GM19043 (cell line): ENCODE data around the gene PCSK6.

Experiments used
- ATAC-seq: cut with Tn5 transposase; IDR thresholded peaks from one replicate; pipeline ENCODE4 v1.9.1; 2021; ENCODE audit warnings: low read depth; ENCODE audit not compliant: unreplicated experiment

PCSK6 gene

DNA sequence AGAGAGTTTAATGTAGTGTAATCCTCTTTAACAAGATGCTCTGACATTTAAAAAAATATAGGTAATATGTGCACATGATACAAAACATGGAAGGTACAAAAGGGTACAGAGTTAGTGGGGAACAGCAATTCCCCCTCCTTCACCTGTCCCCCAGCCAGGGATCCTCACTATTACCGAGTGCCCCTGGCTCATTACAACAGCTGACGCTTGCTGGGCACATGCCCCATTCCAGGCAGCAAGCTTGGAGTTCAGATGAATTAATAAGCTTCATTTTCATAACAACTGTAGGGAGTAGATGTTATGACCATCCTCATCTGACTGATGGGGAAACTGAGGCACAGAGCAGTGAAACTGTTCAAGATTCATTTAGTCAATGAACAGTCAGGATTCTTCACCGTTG, 41.2 kb downstream of the PCSK6 start:
- no peak for ATAC-seq

- no peak for ATAC-seq
Measured at GRCh38 chr15:101447561-101448071, 41.9 kb downstream of the PCSK6 start.

DNA sequence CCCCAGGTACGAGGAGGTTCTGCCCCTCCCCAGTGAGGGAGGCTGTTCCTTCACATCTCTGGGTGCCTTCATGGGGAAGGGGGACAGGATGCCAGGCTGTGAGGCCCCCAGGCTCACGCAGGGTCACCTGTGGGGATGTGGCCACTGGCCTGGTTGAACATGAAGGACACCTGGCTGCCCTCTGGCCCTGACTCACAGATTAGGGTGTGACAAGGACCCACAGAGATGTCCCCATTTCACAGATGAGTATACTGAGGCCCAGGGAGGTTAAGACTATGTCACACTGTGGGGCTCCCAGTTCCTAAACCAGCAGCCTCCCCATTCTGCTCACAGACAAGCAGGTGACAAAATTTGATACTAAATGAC, 42.4 kb downstream of the PCSK6 start:
- ATAC-seq: no peak

- no peak for ATAC-seq
Measured at GRCh38 chr15:101446518-101447167, 42.9 kb downstream of the PCSK6 start.

DNA sequence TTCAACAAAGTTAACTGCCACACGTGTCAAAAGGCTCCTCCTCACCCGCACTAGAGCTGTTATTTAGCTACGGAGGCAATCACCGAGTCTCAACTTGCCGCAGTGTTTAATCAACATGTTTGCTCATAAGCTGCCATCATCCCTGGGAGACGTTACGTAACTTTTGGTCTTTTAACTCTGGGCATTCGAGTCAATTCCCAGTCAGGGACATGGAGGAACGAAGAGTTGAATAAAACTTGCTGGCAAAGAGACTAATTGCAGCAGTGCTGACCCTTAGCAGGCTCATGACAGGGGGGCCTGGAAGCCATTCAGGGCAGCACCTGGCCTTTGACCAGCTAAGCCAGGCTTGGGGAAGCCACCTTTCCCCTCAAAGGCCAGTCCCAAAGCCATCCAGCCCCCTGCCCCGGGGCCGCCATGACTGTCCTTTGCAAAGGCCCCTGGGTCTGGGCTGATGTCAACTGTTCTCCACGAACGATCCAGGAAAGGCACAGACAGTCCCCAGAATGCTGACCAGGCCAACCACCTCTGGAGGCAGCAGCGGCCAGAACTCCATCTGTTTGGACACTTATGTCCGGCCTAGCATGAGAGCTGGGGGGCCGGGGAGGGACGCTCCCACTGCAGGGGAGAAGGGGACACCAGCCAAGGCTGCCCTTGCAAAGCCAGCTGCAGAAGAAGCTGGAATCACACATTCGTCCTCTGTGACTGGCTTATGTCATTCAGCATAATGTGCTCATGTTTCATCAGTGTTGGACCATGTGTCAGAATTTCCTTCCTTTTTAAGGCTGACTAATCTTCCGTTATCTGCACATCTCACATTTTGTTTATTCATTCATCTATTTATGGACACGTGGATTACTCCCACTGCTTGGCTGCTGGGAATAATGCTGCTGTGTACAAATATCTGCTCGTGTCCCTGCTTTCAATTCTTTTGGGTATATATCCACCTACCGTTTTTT, 43.7 kb downstream of the PCSK6 start:
- no peak for ATAC-seq

DNA sequence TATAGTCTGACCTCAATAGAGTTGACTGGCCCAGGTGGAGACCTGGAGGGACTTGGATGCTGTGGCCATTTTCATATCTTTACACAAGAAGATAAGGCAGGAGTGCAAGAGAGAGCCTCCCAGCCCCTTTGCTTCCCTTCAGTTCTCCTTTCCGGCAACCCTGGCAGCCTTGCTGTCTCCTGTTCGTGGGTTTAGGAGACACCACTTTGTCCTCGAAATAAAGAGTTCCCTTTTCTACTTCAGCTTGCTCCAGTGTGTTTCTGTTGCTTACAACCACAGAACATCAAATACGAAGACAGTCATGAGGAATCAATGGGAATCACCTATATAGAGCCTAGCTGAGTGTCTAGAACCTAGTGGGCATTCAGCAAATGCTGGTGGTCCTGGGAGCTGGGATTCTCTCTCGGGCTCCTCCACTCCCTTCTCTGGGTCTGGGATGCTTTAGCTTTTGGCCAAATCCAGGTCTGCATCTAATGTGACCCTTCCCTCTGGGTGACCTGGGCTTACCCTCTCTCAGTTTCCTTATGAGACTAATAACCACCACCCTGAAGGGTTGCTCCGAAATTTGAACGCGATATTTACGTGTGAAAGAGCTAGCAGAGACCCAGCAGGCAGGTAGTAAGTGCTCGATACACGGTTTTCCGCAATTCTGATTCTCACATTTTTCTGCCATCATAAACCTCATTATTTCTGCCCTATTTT, 44.5 kb downstream of the PCSK6 start:
- ATAC-seq: no peak

DNA sequence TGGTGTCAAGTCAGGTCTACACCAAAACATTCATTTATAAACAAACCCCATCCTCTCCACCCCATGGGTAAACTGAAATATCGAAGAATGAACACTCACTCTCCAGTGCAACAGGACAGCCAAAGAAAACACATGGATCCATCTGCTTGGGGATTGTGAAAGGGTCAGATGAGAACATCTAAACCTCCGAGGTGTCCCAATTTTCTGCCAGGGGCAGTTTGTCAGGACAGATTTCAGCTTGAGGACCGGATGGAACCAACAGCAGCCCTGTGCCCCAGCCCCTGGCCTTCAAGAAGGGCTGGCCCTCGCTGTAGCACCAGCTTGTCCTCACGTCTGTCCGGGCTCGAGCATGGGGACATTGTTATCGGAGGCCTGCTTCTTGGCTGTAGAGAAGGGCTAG, 45.5 kb downstream of the PCSK6 start:
- ATAC-seq: no peak

- ATAC-seq: no peak
Measured at GRCh38 chr15:101442272-101442671, 47.2 kb downstream of the PCSK6 start.

- no peak for ATAC-seq
Measured at GRCh38 chr15:101441696-101442095, 47.8 kb downstream of the PCSK6 start.

- no peak for ATAC-seq
Measured at GRCh38 chr15:101440846-101441590, 48.5 kb downstream of the PCSK6 start.

DNA sequence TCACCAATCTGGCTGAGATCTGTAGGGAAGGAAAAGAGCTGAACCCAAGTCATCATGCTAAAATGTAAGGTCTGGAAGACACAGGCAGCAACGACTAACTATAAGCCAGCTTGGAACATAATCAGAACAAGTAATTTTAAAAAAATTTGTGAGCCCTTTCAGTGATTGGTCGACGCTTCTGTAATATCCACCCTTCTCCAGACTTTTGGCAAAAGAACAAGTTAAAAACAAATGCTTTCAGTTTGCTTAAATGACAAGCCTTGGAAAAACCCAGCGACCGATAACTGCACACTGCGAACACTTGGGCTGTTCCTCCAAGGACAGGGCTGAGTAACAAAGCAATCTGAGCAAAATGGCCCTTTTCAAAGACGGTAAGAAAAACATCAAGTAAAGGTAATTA, 49.6 kb downstream of the PCSK6 start:
- ATAC-seq: no peak

DNA sequence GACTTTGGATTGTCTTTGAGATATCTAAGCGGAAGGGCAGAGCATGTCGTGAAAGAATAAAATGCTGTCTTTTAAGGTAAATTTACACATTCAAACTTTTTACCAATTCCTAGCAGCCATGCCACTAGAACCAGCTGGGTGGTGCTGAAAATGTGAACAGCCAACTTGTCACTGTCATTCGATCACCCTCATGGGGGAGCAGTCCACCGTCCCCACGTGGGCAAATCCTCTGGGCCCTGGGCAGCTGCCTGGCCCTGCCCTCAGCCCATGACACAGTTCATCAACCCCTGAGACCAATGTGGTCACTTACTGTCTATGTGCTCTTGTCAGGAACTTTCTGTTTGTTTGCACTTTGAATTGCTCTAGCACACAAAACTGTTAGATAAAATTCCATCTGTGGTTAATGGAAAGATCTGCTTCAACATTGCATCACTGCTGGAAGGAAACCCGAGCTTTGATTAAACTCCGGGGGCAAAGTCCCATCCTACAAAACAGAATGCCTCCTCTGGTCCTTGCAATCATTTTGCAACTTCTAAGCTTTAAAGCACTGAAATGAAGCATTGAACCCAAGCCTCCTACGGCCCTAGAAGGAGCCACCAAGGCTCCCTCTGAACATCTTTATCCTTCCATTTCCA, 50.1 kb downstream of the PCSK6 start:
- ATAC-seq: no peak

DNA sequence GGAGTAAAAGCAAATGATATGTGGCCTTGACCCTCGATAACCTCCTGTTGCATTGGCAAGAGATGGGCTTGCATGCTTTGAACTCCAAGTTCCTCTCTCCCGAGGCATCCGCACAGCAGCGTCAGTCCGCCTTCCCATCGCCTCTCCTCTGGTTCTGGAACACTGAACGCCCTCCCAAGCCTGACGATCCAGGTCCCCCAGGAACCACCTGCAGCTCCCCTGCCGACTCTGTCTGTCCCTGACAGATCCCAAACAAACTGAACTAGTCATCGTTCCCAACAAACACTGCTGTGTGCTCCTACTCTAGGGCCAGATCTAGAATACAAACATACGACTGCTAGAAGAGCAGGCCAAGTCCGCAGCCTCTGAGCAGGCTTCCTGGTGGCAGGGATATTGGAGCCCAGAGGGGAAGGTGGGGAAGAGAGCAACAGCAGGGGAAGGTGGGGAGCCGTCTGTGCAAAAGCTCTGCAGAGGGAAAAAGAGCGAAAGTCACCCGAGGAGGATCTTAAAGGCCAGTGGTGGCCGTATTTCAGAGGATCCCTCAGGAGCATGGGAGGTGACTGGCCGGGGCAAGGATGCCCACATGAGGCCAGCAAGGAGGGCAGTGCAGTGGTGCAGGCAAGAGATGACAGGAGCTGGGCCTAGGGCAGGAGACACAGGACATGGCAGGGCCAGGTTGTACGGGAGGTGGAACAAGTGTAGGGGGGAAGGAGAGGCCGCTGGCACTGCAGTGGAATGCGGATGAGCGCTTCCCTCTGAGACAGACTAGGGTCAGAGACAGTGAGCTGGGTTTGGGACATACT, 50.8 kb downstream of the PCSK6 start:
- no peak for ATAC-seq

DNA sequence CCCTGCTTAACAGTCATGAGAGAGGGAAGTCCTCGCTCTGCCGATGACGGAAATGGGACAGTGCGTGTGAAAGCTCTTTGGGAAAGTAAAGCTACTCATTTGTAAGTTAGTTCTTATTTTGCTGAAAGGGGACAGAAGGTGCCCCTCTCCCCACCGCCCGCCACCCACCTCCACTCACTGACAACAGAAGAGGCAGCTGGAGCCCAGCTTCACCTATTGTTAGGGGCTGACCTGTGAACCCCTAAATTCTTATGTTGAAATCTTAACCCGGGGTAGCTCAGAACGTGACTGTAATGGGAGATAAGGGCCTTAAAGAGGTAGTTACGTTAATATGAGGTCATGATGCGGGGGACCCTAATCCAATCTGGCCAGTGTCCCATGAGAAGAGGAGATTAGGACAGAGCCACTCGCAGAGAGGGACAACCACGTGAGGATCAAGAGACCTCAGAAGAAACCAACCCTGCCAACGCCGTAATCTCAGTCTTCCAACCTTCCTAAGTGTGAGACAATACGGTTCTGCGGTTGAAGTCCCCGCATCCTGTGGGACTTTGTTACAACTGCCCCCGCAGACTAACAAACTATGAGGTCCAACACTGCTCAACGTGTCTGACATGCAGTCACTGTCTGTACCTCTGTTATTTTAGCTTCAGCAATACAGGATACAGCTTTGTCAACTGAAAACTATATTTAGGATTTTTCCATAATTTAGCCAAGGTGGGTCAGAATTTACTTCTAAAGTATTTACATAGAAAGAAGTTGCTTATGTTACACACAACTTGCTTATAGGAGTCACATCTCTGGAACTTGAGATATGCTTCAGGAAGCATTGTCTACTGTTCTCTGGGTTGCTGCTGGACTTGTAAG, 51.7 kb downstream of the PCSK6 start:
- no peak for ATAC-seq

- no peak for ATAC-seq
Measured at GRCh38 chr15:101437209-101437608, 52.3 kb downstream of the PCSK6 start.

- no peak for ATAC-seq
Measured at GRCh38 chr15:101436526-101436925, 53.0 kb downstream of the PCSK6 start.

DNA sequence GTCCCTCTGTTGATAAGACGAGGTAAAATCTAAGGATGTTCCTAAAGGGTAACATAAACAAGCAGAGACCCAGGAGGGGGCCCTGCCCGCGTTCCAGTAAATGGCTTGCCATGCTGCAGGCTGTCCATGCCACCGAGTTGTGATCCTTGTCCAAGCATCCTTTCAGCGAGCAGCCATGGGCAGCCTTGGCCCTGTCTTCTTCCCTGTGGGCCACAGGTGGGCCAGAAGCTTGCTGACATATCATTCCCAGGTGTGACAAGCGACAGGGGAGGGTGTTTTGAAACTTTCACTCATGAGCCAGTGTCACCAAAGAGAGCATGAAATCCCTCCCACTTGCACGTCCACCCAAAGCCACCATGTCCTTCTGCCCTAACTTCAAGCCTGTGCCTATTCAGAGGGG, 53.7 kb downstream of the PCSK6 start:
- no peak for ATAC-seq
